HG03439 (cell line): Measurements from ENCODE around the gene RAB8A.
"Not testable (repeated sequence)": the region's sequence is repeated elsewhere in the genome, so short reads cannot be mapped to it uniquely, and the experiment has no call there.

Source experiments
- ATAC-seq: cut with Tn5 transposase; IDR thresholded peaks from one replicate; pipeline ENCODE4 v1.9.1; 2021; ENCODE audit warnings: mild to moderate bottlenecking, moderate library complexity; ENCODE audit not compliant: unreplicated experiment

The RAB8A gene

DNA sequence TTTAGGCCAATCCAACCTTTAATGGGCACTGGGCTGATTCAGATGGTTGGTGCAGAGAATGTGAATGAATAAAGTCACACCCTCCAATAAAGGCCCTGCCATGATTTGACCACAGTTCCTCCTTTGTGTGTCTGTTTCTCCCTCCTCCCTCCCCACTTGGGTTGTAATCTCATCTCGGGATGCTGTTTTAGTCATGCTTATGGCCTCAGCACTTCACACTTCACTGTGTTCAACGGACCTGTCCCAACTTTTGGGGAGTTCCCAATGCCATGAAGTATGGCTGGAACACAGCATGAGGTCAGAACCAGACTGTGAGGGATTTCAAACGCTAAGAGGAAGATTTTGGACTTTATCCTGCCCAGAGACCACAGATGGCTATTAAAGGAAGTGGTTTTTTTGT is 5.6 kb upstream of the RAB8A start:
- no peak for ATAC-seq

DNA sequence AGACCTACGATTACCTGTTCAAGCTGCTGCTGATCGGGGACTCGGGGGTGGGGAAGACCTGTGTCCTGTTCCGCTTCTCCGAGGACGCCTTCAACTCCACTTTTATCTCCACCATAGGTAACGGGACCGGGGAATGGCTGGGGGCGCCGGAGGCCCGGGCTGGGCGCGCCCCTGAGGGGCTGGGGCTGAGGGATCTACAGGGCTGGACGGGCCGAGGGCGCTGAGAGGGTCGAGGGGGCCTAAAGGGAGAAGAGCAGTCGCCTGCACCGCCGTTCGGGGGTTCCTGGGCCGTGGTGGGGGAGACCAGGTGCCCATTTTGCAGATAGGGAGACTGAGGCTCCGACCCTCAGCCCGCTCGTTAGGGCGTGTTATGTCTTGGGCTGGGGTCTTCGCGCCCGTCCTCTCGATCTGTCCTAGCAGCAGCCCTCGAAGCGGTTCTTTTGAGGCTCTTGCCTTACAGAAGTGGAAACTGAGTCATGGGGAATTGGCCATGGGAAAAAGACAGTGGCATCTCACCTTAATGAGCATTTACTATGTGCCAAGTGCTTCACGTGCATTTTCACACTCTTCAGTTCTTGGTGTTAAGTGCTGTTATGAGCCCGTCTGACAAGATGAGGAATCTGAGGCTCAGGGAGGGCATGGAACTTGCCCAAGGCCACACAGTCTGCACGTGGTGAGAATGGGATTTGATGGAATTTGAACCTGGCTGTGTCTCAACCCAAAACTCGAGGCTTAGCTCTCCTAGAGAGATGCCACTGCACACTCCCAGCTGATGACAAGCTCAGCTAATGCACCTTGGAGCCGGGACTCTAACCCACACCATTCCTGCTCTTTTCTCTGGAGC is 442 bp downstream of the RAB8A start:
- ATAC-seq: peak; percentile 5

DNA sequence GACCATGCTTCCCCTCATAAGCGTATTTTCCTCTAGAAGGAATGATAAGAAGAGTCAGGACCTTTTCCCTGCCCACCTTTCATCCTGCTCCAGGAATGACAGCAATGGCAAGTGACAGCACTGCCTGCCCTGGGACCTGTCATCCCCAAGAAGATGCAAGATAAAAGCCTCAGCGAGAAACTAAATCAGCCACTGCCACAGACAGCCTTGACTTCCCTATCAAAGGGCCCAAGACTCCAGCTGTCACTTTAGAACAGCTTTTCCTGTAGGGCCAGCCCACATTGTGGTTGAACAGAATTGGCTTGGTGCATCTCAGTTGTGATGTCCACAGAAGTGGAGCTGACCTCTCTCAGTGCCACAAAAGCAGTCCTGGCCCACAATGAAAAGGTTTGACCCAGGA is 1.1 kb downstream of the RAB8A start:
- no peak for ATAC-seq

DNA sequence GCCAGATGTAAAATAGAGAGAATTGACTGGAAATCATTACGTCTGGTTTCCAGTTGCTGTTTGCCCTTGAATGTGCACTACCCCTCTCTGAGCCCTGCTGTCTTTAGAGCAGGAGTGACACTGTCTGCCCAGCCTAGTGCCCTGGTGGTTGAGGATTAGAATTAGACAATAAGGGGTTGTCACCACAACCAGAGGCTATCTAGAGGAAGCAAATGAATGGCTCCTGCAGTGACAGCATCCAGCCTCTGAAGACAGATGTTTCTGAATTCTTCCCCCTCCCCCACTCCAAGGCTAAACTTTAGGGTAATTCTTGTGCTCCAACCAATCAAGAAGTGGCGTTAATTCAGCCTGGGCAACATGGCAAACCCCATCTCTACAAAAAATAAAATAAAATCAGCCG is 2.0 kb downstream of the RAB8A start:
- no peak for ATAC-seq

DNA sequence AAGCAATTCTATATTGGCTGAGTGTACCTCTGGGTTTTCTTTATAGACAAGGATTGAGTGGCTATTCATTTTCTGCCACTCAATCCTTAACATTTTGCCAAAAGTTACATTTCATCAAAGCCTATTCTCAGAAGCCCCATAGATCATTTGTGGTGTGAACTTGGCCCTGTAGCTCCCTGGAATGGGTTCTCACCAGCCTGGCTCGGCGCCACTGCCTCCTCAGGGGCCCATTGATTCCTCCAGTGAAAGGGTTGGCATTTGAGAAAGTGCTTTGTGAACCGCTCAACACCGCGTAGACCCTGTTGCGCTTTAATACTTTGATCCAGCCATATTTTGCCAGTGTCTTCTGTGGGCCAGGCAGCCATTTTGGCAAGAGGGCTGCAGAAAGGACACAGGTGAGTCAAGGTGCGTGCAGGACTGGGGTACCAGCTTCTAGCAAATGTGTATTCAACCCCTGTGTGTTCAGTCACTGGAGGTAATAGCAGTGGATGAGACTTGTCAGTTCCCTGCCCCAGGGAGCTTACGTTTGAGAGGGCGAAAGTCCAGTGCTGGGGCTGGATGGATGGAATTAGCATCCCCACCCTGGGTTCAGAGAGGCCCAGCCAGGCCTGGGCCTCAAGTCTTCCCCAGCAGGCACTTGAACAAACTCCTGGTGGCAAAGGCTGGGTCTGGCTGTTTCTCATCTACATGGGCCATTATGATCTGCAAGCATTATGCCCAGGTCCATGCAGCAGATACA is 3.8 kb downstream of the RAB8A start:
- ATAC-seq: no peak

DNA sequence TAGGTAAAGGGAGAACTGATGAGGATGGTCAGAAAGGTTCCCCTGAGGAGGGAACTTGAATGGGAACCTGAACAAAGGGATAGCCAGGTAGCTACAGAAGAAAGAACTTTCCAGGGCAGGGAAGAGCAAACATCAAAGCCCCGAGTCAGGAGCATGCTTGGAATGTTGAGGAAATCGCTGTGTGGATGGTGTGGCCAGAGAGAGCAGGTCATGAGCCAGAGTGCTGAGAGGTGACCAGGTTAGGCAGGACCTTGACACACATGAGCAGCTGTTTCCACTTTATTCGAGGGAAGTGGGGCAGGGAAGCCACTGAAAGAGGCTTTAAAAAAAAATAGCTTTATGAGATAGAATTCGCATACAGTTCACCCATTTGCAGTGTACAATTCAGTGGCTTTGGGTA is 4.4 kb downstream of the RAB8A start:
- ATAC-seq: no peak

DNA sequence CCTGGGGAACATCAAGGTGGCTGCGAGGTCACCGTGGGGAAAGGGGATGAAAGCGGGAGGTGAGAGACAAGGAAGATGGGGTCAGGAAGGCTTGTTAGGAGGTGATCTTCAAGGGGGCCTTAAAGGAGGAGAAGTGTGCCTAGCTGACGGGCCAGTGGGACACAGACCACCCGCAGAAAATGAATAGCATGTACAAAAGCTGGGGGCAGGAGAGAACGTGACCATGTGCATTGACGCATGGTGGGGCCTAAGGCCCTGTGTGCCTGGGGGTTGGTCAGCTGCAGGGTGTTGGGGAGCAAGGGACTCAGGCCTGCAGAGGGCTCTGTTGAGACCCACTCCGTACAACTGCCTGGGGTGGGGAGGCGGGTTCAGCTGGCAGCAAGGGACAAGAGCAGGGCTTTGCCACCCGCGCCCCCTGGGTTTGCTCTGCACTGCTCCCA is 5.9 kb downstream of the RAB8A start:
- no peak for ATAC-seq

DNA sequence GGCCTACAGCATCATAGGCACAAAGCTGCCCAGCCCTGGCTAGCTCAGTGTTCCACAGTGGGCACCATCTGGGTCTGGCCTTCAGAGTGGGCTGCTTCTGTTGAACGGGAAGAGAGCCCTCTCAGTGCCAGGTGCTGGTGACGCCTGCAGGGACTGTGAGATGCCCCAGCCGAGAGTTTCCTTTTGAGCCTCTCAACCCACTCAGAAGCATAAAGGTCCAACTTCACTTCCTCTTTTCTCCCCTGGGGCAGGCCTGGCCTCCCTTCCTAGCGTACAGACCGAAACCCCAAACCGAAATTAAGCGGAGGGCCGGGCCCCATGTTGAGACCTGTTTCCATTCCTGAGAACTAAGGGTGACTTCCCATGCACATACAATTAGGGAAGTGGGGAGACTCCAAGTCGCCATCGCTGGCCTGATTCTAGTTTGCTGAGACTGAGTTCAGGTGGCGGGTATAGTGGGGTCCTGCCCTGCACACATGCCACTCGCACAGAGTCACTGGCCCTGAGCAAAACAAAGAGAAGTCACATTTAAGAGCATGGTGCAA is 6.9 kb downstream of the RAB8A start:
- peak; percentile 73 for ATAC-seq

DNA sequence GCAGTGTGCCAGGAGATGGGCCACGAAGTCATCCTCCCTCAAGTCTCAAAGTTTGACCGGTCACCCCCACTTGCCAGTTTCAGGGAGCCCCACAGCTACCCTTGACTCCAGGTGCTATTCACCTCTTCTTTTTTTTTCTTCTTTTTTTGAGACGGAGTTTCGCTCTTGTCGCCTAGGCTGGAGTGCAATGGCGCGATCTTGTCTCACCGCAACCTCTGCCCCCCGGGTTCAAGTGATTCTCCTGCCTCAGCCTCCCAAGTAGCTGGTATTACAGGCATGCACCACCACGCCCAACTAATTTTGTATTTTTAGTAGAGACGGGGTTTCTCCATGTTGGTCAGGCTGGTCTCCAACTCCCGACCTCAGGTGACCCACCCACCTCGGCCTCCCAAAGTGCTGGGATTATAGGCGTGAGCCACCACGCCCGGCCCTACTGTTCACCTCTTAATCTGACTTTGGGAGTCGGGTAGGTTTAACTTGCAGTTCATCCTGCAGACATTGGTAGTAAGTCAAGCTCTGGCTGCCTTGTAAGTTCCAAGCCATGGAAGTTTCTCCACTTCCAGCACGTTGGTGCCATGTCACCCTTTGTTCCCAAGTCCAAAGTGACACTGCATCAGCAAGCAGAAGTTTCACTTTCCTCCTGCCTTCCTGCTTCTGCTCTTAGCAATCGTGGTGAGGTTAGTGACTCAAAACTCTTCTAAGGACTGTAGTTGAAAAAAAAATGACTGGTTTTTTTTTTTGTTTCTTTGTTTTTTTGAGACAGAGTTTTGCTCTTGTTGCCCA is 7.6 kb downstream of the RAB8A start:
- ATAC-seq: not testable (repeated sequence)

DNA sequence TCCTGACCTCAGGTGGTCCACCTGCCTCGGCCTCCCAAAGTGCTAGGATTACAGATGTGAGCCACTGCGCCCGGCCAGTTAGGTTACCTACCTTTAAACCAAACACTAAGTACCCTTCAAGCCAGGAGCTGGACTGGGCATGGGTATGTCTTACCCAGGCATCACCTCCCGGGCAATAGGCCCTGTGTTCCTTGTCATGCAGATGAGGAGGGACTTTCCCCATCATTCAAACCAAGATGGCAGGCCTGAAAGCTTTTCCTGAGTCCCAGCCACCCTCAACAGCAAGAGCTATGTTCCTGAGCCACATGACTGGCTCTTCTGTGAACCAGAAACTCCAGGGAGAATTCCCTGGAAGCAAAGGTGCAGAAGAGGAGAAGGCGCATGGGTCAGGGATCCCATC is 9.5 kb downstream of the RAB8A start:
- ATAC-seq: no peak

DNA sequence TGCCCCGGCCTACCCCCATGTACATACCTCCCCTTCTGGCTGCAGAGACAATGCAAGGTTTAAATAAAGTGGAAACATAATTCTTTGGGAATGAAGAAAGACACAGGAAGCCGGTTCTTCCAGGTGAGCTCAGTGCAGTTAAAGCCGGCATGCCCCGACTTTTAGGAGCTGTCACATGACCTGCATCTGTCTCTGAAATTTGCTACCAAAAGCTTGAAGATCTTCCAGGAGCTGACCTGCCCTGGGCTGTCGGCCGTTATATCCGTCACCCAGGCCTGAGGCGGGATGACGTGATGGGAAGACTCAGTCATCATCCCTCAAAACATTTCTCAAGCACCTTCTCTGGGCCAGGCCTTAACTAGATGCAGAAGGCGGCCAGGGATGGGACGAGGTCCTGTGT is 10.3 kb downstream of the RAB8A start:
- no peak for ATAC-seq

DNA sequence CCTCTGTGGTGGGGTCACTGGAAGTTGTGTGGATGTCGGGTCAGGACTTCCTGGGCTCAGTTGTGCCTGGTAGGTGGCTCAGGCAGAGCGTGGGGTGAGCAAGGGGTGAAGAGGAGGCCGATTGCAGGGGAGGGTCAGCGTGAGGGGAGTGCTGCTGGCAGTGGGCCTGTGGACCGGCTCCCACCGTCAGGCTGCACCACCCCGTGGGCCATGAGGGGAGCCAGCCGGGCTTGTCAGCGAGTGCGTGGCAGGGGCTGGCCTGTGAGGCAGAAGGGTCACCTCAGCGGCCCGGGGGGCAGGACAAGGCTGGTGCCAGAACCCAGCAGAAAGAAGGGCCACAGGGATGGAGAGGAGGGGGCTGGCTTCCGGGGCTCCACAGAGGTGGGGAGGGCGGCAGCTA is 13.3 kb downstream of the RAB8A start:
- ATAC-seq: no peak

DNA sequence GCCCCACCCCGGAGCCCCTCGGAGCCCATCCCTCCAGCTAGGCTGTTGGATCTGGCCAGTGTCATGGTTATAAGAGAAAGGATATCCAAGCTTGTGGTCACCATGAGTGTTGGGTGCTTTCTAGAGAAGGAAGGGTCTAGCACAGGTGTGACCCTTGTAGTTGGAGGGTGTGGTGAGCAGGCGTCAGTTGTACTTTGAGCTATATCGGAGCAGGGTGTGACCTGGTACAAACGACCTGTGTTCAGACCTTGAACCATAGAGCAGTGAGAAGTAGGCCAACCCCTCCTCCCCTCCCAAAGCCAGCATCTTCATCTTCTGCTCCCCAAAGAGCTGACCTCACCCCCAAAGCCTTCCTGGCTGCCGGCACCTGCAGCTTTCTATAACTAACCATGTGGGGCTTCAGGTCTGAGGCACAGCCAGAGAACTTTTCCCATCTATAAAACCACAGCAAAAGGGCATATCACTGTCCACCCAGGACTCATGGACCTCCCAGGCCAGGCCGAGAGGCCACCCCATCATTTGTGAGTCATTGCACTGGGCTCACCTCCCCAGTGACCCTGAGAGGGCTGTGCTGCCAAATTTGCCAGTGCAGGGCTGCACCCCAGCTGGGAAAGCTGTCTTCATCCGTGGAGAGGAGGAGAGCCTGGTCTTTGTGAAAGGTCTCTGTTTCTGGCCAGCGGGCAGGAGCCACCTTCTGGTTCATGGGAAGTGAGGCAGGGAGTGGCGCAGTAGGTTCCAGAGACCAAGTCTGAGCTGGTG is 14.2 kb downstream of the RAB8A start:
- no peak for ATAC-seq

DNA sequence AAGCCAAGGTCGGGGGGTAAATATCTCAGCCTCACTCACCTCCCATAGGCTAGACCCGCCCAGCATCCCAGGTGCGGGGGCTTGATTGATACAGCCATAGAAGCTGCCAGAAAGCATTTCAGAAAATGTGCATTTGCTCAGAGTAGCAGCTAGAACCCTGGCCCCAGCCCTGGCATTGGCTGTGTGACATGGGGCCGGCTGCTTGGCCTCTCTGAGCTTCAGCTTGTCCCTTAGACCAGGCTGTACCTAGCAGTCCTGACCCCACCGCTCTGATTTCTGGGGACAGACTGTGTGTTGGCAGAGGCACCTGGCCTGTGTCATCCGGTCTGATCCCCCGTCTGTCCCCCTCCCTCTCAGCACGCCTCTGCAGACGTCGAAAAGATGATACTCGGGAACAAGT is 15.4 kb downstream of the RAB8A start:
- ATAC-seq: no peak

DNA sequence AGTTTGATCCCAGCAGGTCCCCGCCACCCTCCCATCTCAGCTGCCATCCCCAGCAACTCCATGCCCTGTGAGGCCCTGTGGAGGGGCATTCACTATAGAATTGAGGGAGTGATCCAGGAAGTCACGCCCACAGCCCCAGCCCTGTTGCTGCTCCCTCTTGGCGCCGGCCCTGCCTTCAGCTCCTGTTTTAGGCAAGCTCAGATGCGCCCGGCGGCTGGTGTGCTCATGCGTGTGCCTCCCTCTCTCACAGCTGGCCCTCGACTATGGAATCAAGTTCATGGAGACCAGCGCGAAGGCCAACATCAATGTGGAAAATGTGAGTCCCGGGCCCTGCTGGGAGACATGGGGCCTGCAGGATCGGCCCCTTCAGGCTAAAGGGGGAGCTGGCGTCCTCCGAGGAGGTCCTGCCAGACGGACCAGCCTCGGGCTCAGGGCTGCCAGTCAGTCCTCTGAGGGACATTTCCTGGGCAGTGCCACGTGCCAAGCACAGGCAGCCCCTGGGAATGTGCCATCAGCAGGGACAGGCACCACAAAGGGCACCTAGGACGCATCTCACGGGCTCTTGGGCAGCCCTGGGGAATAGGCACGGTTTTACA is 16.2 kb downstream of the RAB8A start:
- no peak for ATAC-seq

DNA sequence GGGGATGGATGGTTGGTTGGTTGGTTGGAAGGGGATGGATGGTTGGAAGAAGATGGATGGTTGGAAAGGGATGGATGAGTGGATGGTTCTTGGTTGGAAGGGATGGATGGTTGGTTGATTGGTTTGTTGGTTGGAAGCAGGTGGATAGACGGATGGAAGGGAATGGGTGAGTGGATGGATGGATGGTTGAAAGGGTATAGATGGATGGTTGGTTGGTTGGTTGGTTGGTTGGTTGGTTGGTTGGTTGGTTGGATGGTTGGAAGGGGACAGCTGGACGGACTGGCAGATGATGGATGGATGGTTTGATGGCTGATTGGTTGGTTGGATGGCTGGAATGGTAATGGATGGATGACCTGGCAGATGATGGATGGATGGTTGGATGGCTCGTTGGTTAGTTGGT is 20.0 kb downstream of the RAB8A start:
- no peak for ATAC-seq

DNA sequence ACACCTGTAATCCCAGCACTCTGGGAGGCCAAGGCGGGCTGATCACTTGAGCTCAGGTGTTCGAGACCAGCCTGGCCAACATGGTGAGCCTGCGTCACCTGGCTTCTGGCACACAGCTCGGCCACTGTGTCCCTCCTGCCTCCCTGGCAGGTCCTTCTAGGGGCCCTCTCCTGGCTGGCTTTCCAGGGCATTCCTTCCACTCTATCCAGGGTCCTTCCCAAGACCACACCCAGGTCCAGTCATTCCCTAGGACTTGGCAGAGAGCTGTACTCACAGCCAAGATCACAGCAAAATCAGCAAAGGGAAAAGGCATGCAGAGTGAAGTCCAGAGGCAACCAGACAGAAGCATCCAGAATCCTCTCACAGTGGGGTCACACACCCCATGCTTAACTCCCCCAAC is 22.1 kb downstream of the RAB8A start:
- no peak for ATAC-seq

DNA sequence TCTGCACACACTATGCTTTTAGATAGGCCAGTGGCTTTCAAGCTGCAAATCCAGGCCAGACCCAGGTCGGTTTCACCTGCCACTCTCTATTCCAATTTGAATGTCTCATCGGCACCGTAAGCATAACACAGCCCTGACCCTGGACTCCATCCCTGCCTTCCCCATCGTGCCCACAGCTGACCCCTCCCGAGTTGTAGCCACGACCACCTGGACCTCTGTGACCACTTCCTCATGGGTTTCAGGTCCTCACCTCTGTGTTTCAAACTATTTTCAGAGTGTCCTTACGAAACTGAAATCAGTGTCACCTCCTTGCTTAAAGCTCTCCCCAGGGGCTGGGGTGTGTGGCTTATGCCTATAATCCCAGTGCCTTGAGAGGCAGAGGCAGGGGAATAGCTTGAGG is 22.8 kb downstream of the RAB8A start:
- no peak for ATAC-seq

DNA sequence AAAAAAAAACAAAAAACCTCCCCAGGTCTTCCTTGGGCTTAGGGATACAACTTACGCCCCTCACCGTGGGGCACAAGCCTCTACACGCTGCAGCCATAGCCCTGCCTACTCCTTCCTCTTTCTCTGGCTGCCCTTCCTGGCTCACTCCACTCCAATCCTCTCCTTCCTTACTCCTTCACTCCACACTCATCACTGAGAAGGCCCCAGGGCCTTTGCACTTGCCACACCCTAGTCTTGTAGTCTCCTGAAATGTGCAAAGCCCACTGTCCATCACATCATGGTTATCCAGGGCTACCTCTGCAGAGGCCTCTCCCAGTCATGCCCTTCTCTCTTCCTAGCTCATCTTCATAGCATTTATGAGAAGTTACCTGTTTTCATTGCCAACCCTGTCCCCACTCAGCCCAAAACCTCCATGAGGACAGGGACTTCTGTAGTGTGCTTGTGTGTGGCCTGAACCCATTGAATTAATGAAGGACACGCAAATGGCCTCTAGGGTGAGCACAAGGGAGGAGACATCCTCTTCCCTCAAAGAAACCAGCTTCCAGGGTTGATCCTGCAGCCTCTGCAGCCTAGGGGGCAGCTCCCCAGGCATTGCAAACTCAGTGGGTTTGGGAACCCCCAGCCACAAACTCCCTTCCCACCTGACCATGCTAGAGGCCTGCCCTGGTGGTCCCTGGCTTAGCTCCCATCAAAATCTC is 23.9 kb downstream of the RAB8A start:
- ATAC-seq: no peak
